Measurements from ENCODE around the gene GPR3. TPM values are rescaled to one million over a fixed set of nuclear protein-coding genes. Genes with fewer than 3 reads are reported as not detected.

GPR3 gene
- total and polyA plus RNA-seq, 2 of the 13 experiments (the other 11 are each of a cell fraction or from before 2014, with no cell fraction given), result 1.00 to 2.6 TPM

- no peak for TF ChIP-seq ZNF280D (CRISPR knock-in tag; IDR thresholded peaks at IDR 0.05)
- TF ChIP-seq SMYD3 (CRISPR knock-in tag; IDR thresholded peaks at IDR 0.05), result no peak
- TF ChIP-seq ZSCAN22 (CRISPR knock-in tag; IDR thresholded peaks at IDR 0.05), result no peak
- no peak for TF ChIP-seq SNAPC4 (CRISPR knock-in tag; IDR thresholded peaks at IDR 0.05)
- no peak for TF ChIP-seq CENPX (CRISPR knock-in tag; IDR thresholded peaks at IDR 0.05)
- TF ChIP-seq SP2 (CRISPR knock-in tag; IDR thresholded peaks at IDR 0.05), result no peak
- no peak for TF ChIP-seq TCF12 (IDR thresholded peaks at IDR 0.05)
- no peak for TF ChIP-seq TCF12 (CRISPR knock-in tag; IDR thresholded peaks at IDR 0.05)
- TF ChIP-seq ZNF674 (CRISPR knock-in tag; IDR thresholded peaks at IDR 0.05; ENCODE audit: low read depth), result no peak
- TF ChIP-seq ZBTB10 (CRISPR knock-in tag; IDR thresholded peaks at IDR 0.05; ENCODE audit: borderline replicate concordance), result no peak
- no peak for TF ChIP-seq HCFC1 (IDR thresholded peaks at IDR 0.05; ENCODE audit: low read depth, low read length)
- no peak for TF ChIP-seq ZBTB26 (CRISPR knock-in tag; IDR thresholded peaks at IDR 0.05; ENCODE audit: borderline replicate concordance)
- TF ChIP-seq ZNF83 (CRISPR knock-in tag; IDR thresholded peaks at IDR 0.05; ENCODE audit: borderline replicate concordance), result 0 out of 2 replicates have a peak, but pooled peaks have one; percentile 9
- no peak for TF ChIP-seq IRF1 (CRISPR knock-in tag; IDR thresholded peaks at IDR 0.05; ENCODE audit: low read depth)
- no peak for TF ChIP-seq ZNF136 (CRISPR knock-in tag; IDR thresholded peaks at IDR 0.05; ENCODE audit: low read depth)
Observed at GRCh38 chr1:27342778-27343638, 49.4 kb upstream of the GPR3 start (continued).
